Endothelial cell of umbilical vein (primary cell): Measurements from ENCODE around the gene NLRC3.

Experiments used
- JUN ChIP-seq: IDR thresholded peaks from 2 replicates; pipeline ENCODE4 v1.6.1; 2011; ENCODE audit warnings: borderline replicate concordance, low read depth; ENCODE audit not compliant: insufficient read length, insufficient read depth
- POLR2A ChIP-seq: IDR thresholded peaks from 2 replicates; pipeline ENCODE4 v1.6.1; 2012; ENCODE audit warnings: low read depth, mild to moderate bottlenecking, control low read depth, low read length
- POLR2AphosphoS5 ChIP-seq: IDR thresholded peaks from 2 replicates; pipeline ENCODE4 v1.6.1; 2012; ENCODE audit warnings: low read depth, mild to moderate bottlenecking, control low read depth, low read length, moderate library complexity; ENCODE audit not compliant: insufficient read depth
- TF ChIP-seq, protein P1 (sequence below), 2 donors: IDR thresholded peaks; 1 replicate in 1 of 2; 2 replicates in 1 of 2; pipeline ENCODE4 v1.5.1; 2011; ENCODE audit warnings: low read length in 2 of 2, mild to moderate bottlenecking in 2 of 2, moderate library complexity in 2 of 2, control low read depth in 1 of 2, inconsistent platforms in 1 of 2, low read depth in 1 of 2; ENCODE audit not compliant: insufficient read depth in 1 of 2; ENCODE audit errors: extremely low read depth in 1 of 2

DNA sequence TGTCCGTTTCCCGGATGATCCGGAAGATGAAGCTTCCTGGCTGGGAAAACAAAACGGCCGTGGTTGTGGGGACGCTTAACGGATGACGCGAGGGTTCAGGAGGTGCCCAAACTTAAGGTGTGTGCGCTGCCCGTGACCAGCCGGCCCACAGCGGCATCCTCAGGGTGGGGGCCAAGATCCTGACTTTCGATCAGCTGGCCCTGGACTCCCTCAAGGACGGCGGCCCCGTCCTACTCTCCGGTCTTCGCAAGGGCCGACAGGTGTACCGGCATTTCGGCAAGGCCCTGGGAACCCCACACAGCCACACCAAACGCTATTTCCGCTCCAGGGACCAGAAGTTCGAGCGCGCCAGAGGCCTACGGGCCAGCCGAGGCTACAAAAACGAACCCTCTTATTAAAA is 80.8 kb downstream of the NLRC3 start:
- TF ChIP-seq, protein P1, sequence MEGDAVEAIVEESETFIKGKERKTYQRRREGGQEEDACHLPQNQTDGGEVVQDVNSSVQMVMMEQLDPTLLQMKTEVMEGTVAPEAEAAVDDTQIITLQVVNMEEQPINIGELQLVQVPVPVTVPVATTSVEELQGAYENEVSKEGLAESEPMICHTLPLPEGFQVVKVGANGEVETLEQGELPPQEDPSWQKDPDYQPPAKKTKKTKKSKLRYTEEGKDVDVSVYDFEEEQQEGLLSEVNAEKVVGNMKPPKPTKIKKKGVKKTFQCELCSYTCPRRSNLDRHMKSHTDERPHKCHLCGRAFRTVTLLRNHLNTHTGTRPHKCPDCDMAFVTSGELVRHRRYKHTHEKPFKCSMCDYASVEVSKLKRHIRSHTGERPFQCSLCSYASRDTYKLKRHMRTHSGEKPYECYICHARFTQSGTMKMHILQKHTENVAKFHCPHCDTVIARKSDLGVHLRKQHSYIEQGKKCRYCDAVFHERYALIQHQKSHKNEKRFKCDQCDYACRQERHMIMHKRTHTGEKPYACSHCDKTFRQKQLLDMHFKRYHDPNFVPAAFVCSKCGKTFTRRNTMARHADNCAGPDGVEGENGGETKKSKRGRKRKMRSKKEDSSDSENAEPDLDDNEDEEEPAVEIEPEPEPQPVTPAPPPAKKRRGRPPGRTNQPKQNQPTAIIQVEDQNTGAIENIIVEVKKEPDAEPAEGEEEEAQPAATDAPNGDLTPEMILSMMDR (IDR thresholded peaks at IDR 0.05; ENCODE audit: extremely low read depth in 1 of 2, insufficient read depth in 1 of 2, low read depth in 1 of 2, low read length in 2 of 2), result no peak
- TF ChIP-seq JUN, result no peak
- TF ChIP-seq POLR2A, result no peak
- TF ChIP-seq POLR2AphosphoS5, result no peak
